NT2/D1 (cell line): Measurements from ENCODE around the gene APOBR.

Experiments used
- SUZ12 ChIP-seq: IDR thresholded peaks from 2 replicates; pipeline ENCODE4 v1.6.1; 2011; ENCODE audit not compliant: insufficient read length, insufficient read depth; ENCODE audit errors: extremely low read depth
- YY1 ChIP-seq: IDR thresholded peaks from 2 replicates; pipeline ENCODE4 v1.6.1; 2011; ENCODE audit not compliant: insufficient read length, insufficient read depth
- ZNF274 ChIP-seq: IDR thresholded peaks from 2 replicates; pipeline ENCODE4 v1.6.1; 2011; ENCODE audit warnings: mild to moderate bottlenecking, low read depth, low read length

DNA sequence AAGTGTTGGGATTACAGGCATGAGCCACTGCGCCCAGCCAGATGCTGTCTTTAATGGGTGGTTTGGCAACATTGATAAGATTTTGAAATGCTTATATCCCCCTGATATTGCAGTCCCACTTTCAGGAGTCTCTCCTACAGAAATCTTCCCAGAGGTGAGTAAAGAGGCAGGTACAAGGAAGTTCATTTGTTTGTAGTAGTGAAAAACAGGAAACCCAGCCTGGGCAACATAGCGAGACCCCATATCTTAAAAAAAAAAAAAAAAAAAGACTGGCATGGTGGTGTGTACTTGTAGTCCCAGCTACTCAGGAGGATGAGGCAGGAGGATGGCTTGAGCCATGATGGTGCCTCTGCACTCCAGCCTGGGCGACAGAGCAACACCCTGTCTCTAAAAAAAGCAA is 50.6 kb downstream of the APOBR start:
- no peak for TF ChIP-seq SUZ12
- no peak for TF ChIP-seq YY1
- TF ChIP-seq ZNF274, result no peak
